HG02870 (cell line): ENCODE data around the gene OR8D1.
"Not testable (repeated sequence)": the region's sequence is repeated elsewhere in the genome, so short reads cannot be mapped to it uniquely, and the experiment has no call there.

Source experiments
- ATAC-seq: cut with Tn5 transposase; IDR thresholded peaks from one replicate; pipeline ENCODE4 v1.9.1; 2021; ENCODE audit warnings: mild to moderate bottlenecking, moderate library complexity; ENCODE audit not compliant: unreplicated experiment

OR8D1 gene

DNA sequence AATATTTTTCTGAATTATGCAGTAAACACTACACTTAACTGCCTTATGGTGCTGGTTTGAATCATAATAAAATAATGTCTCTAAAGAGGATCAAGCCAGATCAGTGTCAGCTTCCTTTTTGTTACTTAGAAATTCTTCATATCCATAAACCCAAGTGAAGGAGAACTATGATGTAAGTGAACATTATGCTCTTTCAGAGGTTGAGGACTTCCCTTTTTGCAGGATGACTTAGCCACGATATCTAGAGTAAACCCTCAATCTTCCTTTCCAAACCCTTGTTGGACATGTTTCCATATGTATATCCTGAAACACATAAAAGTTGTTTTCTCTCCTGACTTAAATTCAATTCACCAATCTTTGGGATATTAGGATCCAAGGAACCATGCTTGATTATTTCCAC is 19.1 kb downstream of the OR8D1 start:
- no peak for ATAC-seq

- ATAC-seq = no peak
Observed at GRCh38 chr11:124285610-124286344, 28.0 kb downstream of the OR8D1 start.

- ATAC-seq = no peak
Observed at GRCh38 chr11:124278261-124278660, 35.5 kb downstream of the OR8D1 start.

GRCh38 chr11:124277804-124278203 is 35.9 kb downstream of the OR8D1 start:
- ATAC-seq = no peak

- ATAC-seq = no peak
Observed at GRCh38 chr11:124277207-124277606, 36.5 kb downstream of the OR8D1 start.

DNA sequence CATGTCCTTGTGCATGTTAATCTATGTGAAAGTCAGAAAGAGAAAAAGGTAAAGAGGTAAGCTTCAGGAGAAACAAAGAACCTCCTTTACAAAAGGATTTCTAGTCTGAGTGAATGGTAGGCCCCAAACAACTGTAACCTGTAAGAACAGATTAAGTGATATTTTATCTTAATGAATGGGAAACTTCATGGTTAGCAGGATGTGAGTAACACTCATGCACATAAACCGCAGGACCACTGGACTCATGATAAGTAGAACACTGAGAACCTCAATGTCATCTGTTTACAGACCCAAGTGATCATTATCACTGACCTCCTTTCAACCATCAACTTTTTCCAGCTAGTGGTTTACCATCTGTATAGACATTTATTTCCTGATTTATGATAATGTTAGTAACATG is 37.7 kb downstream of the OR8D1 start:
- no peak for ATAC-seq

DNA sequence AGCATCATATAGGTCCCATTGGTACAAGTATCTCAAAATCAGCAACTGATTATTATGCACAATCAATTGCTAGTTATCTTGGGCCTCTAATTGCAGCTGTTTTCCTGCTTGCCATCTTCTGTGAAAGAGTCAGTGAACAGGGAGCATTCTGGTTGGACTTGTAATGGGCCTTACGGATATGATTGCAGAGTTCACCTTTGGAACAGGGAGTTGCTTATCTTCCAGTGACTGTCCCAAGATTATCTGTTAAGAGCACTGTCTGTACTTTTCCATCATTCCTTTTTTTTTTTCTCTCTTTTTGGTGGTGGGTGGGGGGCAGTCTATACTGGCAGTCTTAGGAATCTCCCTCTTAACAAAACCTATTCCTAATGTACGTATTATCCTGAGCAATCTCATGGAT is 39.7 kb downstream of the OR8D1 start:
- ATAC-seq = no peak

DNA sequence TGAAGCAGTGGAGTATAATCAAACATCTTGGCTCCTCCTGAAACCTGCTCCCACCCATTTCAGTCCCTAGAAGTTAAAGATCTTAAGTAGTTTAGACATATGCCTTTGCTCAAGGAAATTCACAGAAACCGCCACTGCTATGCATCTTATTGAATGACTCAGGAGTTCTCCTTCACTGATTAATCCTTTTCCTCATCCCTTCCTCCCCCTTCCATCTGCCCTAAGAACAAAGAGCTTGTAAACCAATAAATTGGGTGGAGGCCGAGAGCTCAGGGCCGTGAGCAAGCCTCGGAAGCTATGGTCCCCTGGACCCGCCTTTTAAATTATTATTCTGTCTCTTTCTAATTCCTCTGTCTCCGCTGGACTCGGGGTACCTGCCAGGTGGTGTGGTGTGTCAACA is 42.9 kb downstream of the OR8D1 start:
- not testable (repeated sequence) for ATAC-seq

- not testable (repeated sequence) for ATAC-seq
Observed at GRCh38 chr11:124265041-124265440, 48.7 kb downstream of the OR8D1 start.

DNA sequence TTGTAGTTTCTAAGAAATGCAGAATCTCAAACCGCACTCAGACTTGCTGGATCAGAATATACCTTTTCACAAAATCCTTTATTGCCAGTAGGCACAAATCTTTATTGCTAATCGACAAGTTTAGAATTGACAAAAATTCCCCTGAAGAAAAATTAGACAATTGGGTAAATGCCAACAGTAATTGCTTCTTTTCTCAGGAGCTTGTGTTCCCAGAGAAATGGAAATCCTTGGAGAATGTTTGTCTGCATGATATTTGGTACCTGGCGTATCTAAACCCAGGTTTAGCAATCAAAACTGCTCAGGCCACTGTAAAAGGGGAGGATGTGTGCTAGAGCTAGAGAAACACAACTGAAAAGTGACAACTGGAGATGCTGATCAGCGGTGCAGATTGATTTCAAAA is 57.7 kb downstream of the OR8D1 start, which contains the start of gene OR8G5:
Gene OR8G5, plus strand, starts transcription at position 301 of the 400 bp plus-strand sequence. CDS start 8,556 bp downstream, outside the sequence.
- ATAC-seq = no peak
